B cell (primary cell): Measurements from ENCODE around the gene PRKAG2. TPM values are rescaled to one million over a fixed set of nuclear protein-coding genes. Genes with fewer than 3 reads are reported as not detected.

Source experiments
- ATAC-seq: fragments of 200-7000 bp; cut with Tn5 transposase; one replicate; pipeline ENCODE4 v1.10.0; 2021; ENCODE audit warnings: low read depth, mild to moderate bottlenecking, moderate number of reproducible peaks, moderate library complexity
- CTCF ChIA-PET: fragments of 350-600 bp; sonication (Branson Sonifier 250); formaldehyde crosslinking; loops from one replicate; lab custom pipeline; 2021; ENCODE audit warnings: antibody characterized with exemption, inconsistent platforms; lab: Charles Lee
- POLR2A ChIA-PET: fragments of 350-600 bp; sonication (Branson Sonifier 250); formaldehyde crosslinking; loops from one replicate; lab custom pipeline; 2021; ENCODE audit warnings: antibody characterized with exemption; lab: Charles Lee
- DNase-seq: peaks from one replicate; pipeline ENCODE4 v3.0.0; 2013
- H2AFZ ChIP-seq: 2 replicates; pipeline ENCODE4 v1.6.1; 2012; ENCODE audit warnings: mild to moderate bottlenecking, low read depth, low read length; ENCODE audit not compliant: insufficient read depth, poor library complexity, severe bottlenecking
- H3K27ac ChIP-seq, 2 donors: 1 replicate in 1 of 2; 2 replicates in 1 of 2; pipeline ENCODE4 v1.5.1; 2012 to 2013; ENCODE audit warnings: low read length in 2 of 2, mild to moderate bottlenecking in 2 of 2, moderate library complexity in 1 of 2
- H3K27me3 ChIP-seq, 4 experiments: fragments of 200-600 bp in 1 of 4; sonication (generic) in 1 of 4; replicated peaks in 1 of 4; 1 replicate in 2 of 4; 2 replicates in 2 of 4; pipeline versions ENCODE4 v1.6.1 to v1.7.0; 2013 to 2016; ENCODE audit warnings: low read length in 3 of 4, mild to moderate bottlenecking in 2 of 4, mixed read lengths in 1 of 4, moderate library complexity in 1 of 4; ENCODE audit not compliant: insufficient read depth in 4 of 4, control insufficient read depth in 3 of 4; ENCODE audit errors: control extremely low read depth in 1 of 4
- H3K36me3 ChIP-seq, 2 experiments: replicated peaks in 1 of 2; 1 replicate in 1 of 2; 2 replicates in 1 of 2; pipeline versions ENCODE4 v1.6.1 to v1.7.1; 2013; ENCODE audit warnings: low read length in 1 of 2; ENCODE audit not compliant: insufficient read depth in 2 of 2, control insufficient read depth in 1 of 2; ENCODE audit errors: control extremely low read depth in 1 of 2, extremely low read depth in 1 of 2
- H3K4me1 ChIP-seq, 2 donors: fragments of 200-600 bp in 1 of 2; sonication (generic) in 1 of 2; 1 replicate in 1 of 2; 2 replicates in 1 of 2; pipeline versions ENCODE4 v1.5.1 to v1.6.1; 2013 to 2017; ENCODE audit warnings: low read length in 2 of 2; ENCODE audit not compliant: control insufficient read depth in 2 of 2, insufficient read depth in 2 of 2
- H3K4me2 ChIP-seq: replicated peaks from 2 replicates; pipeline ENCODE3; 2012; ENCODE audit warnings: mild to moderate bottlenecking, low read depth, low read length; ENCODE audit not compliant: poor library complexity, severe bottlenecking
- H3K4me3 ChIP-seq, 5 experiments: fragments of 200-600 bp in 1 of 5; sonication (generic) in 1 of 5; 1 replicate in 3 of 5; 2 replicates in 2 of 5; pipeline versions ENCODE4 v1.5.1 to v1.7.0; 2011 to 2016; ENCODE audit warnings: low read length in 4 of 5, mild to moderate bottlenecking in 4 of 5, low read depth in 2 of 5, control low read depth in 1 of 5, moderate library complexity in 1 of 5; ENCODE audit not compliant: insufficient read depth in 1 of 5; ENCODE audit errors: control extremely low read depth in 1 of 5, extremely low read depth in 1 of 5
- H3K79me2 ChIP-seq: fragments of 200-600 bp; sonication (generic); one replicate; pipeline ENCODE4 v1.6.0; 2016; ENCODE audit warnings: low read length; ENCODE audit not compliant: control insufficient read depth, insufficient read depth
- H3K9ac ChIP-seq: fragments of 200-600 bp; sonication (generic); 2 replicates; pipeline ENCODE4 v1.6.1; 2017; ENCODE audit warnings: mild to moderate bottlenecking, low read length, moderate library complexity
- H3K9me3 ChIP-seq, 3 donors: one replicate each; pipeline versions ENCODE4 v1.6.1 to v1.7.1; 2013; ENCODE audit warnings: low read length in 2 of 3; ENCODE audit not compliant: control insufficient read depth in 2 of 3, insufficient read depth in 1 of 3; ENCODE audit errors: control extremely low read depth in 1 of 3
- H4K20me1 ChIP-seq: 2 replicates; pipeline ENCODE4 v1.6.0; 2012; ENCODE audit warnings: mild to moderate bottlenecking, low read length; ENCODE audit not compliant: insufficient read depth, control insufficient read depth, poor library complexity, severe bottlenecking
- H3K27ac Mint-ChIP-seq: one replicate; pipeline ENCODE4 v1.8.0; 2021; ENCODE audit warnings: mixed read lengths
- H3K27me3 Mint-ChIP-seq: one replicate; pipeline ENCODE4 v1.8.0; 2021; ENCODE audit warnings: mixed read lengths
- H3K4me1 Mint-ChIP-seq: one replicate; pipeline ENCODE4 v1.8.0; 2021; ENCODE audit warnings: mixed read lengths
- H3K4me3 Mint-ChIP-seq: one replicate; pipeline ENCODE4 v1.8.0; 2021; ENCODE audit warnings: mixed read lengths
- H3K9me3 Mint-ChIP-seq: one replicate; pipeline ENCODE4 v1.8.0; 2022; ENCODE audit warnings: mixed read lengths; ENCODE audit not compliant: insufficient read depth
- CTCF ChIP-seq: fragments of 200-600 bp; IDR thresholded peaks from one replicate; pipeline ENCODE4 v1.8.0; 2022; ENCODE audit warnings: antibody characterized with exemption, mild to moderate bottlenecking
- EZH2 ChIP-seq: IDR thresholded peaks from 2 replicates; pipeline ENCODE4 v1.6.1; 2012; ENCODE audit warnings: borderline replicate concordance, low read depth, mild to moderate bottlenecking, moderate library complexity, low read length; ENCODE audit not compliant: insufficient read depth, poor library complexity, severe bottlenecking
- WGBS: methylation state at CpG from one replicate; pipeline ENCODE4 v1.1.5; 2013; ENCODE audit warnings: missing lambda C conversion rate; ENCODE audit not compliant: insufficient coverage; 5-methylcytosine and 5-hydroxymethylcytosine counted together
- intact Hi-C: fragments of 100-400 bp; cut with micrococcal nuclease; formaldehyde crosslinking; loops from one replicate; pipeline ENCODE4 v1.10.0; 2022
- polyA plus RNA-seq: library from polyadenylated mRNA; depleted of rRNA; stranded (reverse); fragments of >200 nt; gene quantifications from 2 replicates; pipeline ENCODE4 v1.2.3, GENCODE V29; 2012
- total RNA-seq, 2 donors: library from RNA; stranded (reverse); fragments of 120-200 nt in 1 of 2; gene quantifications; 1 replicate in 1 of 2; 2 replicates in 1 of 2; pipeline versions ENCODE4 v1.2.3 to v1.2.4, GENCODE V29; 2013 to 2022

The PRKAG2 gene
- total and polyA plus RNA-seq, 2 donors (not counting 1 experiment from before 2014, with no cell fraction given): 22.1 to 56.3 TPM

GRCh38 chr7:151597541-151598444 lies 279.1 kb downstream of the PRKAG2 start:
- Histone ChIP-seq H3K27me3 (no peaks in the 10 kb centered on the region), H3K79me2 (peaks cover 12% of the 10 kb centered on the region), H3K9me3 (no peaks in the 10 kb centered on the region), H2AFZ (no peak overlapping the region), H3K36me3 (peaks cover 0 to 5% of the 10 kb centered on the region in 2 experiments), H4K20me1 (peaks cover 13% of the 10 kb centered on the region), H3K9ac (no peak overlapping the region), H3K4me2 (no peak overlapping the region), H3K4me1 (no peaks in the 10 kb centered on the region), H3K27ac (no peak overlapping the region), H3K4me3 (no peak overlapping the region)
- intact Hi-C loops: no loop called here
- TF ChIP-seq CTCF: no peak
- TF ChIP-seq EZH2: no peak
- no peak overlapping the region for H3K27ac Mint-ChIP-seq
- WGBS: 90% methylated on average over 1 of the region's 7 CpGs
- no peak overlapping the region for H3K4me3 Mint-ChIP-seq
- no peaks in the 10 kb centered on the region for H3K27me3 Mint-ChIP-seq
- POLR2A ChIA-PET: no interaction called here
- peaks cover 8% of the 10 kb centered on the region for H3K4me1 Mint-ChIP-seq
- ATAC-seq (no peak), DNase-seq (no peak)
- no peaks in the 10 kb centered on the region for H3K9me3 Mint-ChIP-seq
- CTCF ChIA-PET: no interaction called here

DNA sequence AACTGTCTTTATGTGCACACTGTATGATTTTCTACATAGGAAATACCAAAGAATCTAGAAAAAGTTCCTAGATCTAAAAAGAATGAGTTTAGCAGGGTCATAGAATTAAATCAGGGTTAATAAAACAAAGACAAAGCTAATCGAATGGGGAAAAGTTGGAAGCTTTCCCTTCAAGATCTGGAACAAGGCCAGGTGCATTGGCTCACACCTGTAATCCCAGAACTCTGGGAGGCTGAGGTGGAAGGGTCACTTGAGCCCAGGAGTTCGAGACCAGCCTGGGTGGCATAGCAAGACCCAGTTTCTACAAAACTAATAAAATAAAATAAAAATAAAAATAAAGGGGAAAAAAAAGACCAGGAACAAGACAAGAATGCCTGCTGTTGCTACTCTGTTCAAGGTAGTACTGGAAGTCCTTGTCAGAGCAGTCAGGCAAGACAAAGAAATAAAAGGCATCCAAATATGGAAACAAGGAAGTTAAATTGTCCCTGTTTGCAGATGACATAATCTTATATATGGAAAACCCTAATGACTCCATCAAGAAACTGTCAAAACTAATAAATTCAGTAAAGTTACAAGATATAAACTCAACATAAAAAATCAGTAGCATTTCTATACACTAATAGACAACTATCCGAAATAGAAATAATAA lies 281.1 kb downstream of the PRKAG2 start:
- Mint-ChIP-seq H3K4me3 (no peak overlapping the region), H3K27me3 (no peaks in the 10 kb centered on the region), H3K4me1 (peaks cover 15% of the 10 kb centered on the region), H3K27ac (no peak overlapping the region), H3K9me3 (no peaks in the 10 kb centered on the region)
- ATAC-seq (no peak), DNase-seq (no peak)
- H3K27ac ChIP-seq: no peak overlapping the region
- intact Hi-C loops: no loop called here
- H3K27me3 ChIP-seq: no peaks in the 10 kb centered on the region
- no peak overlapping the region for H2AFZ ChIP-seq
- H3K36me3 ChIP-seq: peaks cover 0 to 5% of the 10 kb centered on the region in 2 experiments
- H3K4me3 ChIP-seq: no peak overlapping the region
- POLR2A ChIA-PET: no interaction called here
- H3K9me3 ChIP-seq: no peaks in the 10 kb centered on the region
- TF ChIP-seq EZH2 (no peak), CTCF (no peak)
- CTCF ChIA-PET: no interaction called here
- H3K9ac ChIP-seq: no peak overlapping the region
- WGBS: 100% methylated on average over 1 of the region's 3 CpGs
- peaks cover 19% of the 10 kb centered on the region for H3K79me2 ChIP-seq
- H3K4me1 ChIP-seq: peaks cover 0 to 6% of the 10 kb centered on the region in 2 donors
- peaks cover 13% of the 10 kb centered on the region for H4K20me1 ChIP-seq
- no peak overlapping the region for H3K4me2 ChIP-seq
